Measurements from ENCODE around the gene PUS7.

Gene PUS7

GRCh38 chr7:105496521-105496920 lies 25.6 kb downstream of the PUS7 start:
- Histone ChIP-seq H3K9me3 (ENCODE audit: control insufficient read depth, insufficient read depth, low read depth, low read length) (no peaks in the 10 kb centered on the region), H3K27me3 (ENCODE audit: control insufficient read depth, insufficient read depth, low read length) (no peaks in the 10 kb centered on the region), H3K9ac (ENCODE audit: low read length) (no peak overlapping the region), H3K4me3 (ENCODE audit: low read depth, low read length) (no peak overlapping the region), H3K27ac (ENCODE audit: low read depth, low read length) (peak overlapping the region; percentile 15; the same call in 1 of the 2 replicates), H3K4me1 (ENCODE audit: control insufficient read depth, insufficient read depth, low read length) (no peaks in the 10 kb centered on the region), H3K36me3 (ENCODE audit: control insufficient read depth, insufficient read depth, low read length) (peaks cover 61% of the 10 kb centered on the region)

GRCh38 chr7:105493923-105494315 lies 28.2 kb downstream of the PUS7 start:
- Histone ChIP-seq H3K9me3 (ENCODE audit: control insufficient read depth, insufficient read depth, low read depth, low read length) (no peaks in the 10 kb centered on the region), H3K4me1 (ENCODE audit: control insufficient read depth, insufficient read depth, low read length) (no peaks in the 10 kb centered on the region), H3K27me3 (ENCODE audit: control insufficient read depth, insufficient read depth, low read length) (no peaks in the 10 kb centered on the region), H3K36me3 (ENCODE audit: control insufficient read depth, insufficient read depth, low read length) (peaks cover 42% of the 10 kb centered on the region), H3K9ac (ENCODE audit: low read length) (no peak overlapping the region), H3K4me3 (ENCODE audit: low read depth, low read length) (no peak overlapping the region), H3K27ac (ENCODE audit: low read depth, low read length) (no peak overlapping the region)

GRCh38 chr7:105493196-105493922 lies 28.7 kb downstream of the PUS7 start:
- Histone ChIP-seq H3K27ac (ENCODE audit: low read depth, low read length) (no peak overlapping the region), H3K4me3 (ENCODE audit: low read depth, low read length) (no peak overlapping the region), H3K9ac (ENCODE audit: low read length) (no peak overlapping the region), H3K27me3 (ENCODE audit: control insufficient read depth, insufficient read depth, low read length) (no peaks in the 10 kb centered on the region), H3K9me3 (ENCODE audit: control insufficient read depth, insufficient read depth, low read depth, low read length) (no peaks in the 10 kb centered on the region), H3K36me3 (ENCODE audit: control insufficient read depth, insufficient read depth, low read length) (peaks cover 40% of the 10 kb centered on the region), H3K4me1 (ENCODE audit: control insufficient read depth, insufficient read depth, low read length) (no peaks in the 10 kb centered on the region)

- no peak overlapping the region for H3K9ac ChIP-seq (ENCODE audit: low read length)
- H3K36me3 ChIP-seq (ENCODE audit: control insufficient read depth, insufficient read depth, low read length): peaks cover 39% of the 10 kb centered on the region
- H3K27ac ChIP-seq (ENCODE audit: low read depth, low read length): no peak overlapping the region
- H3K9me3 ChIP-seq (ENCODE audit: control insufficient read depth, insufficient read depth, low read depth, low read length): no peaks in the 10 kb centered on the region
- H3K4me3 ChIP-seq (ENCODE audit: low read depth, low read length): no peak overlapping the region
- H3K4me1 ChIP-seq (ENCODE audit: control insufficient read depth, insufficient read depth, low read length): no peaks in the 10 kb centered on the region
- no peaks in the 10 kb centered on the region for H3K27me3 ChIP-seq (ENCODE audit: control insufficient read depth, insufficient read depth, low read length)
These were observed 32.7 kb downstream of the PUS7 start for GRCh38 chr7:105489409-105489808.

- Histone ChIP-seq H3K9me3 (ENCODE audit: control insufficient read depth, insufficient read depth, low read depth, low read length) (no peaks in the 10 kb centered on the region), H3K27me3 (ENCODE audit: control insufficient read depth, insufficient read depth, low read length) (no peaks in the 10 kb centered on the region), H3K27ac (ENCODE audit: low read depth, low read length) (no peak overlapping the region), H3K4me3 (ENCODE audit: low read depth, low read length) (no peak overlapping the region), H3K36me3 (ENCODE audit: control insufficient read depth, insufficient read depth, low read length) (peaks cover 39% of the 10 kb centered on the region), H3K9ac (ENCODE audit: low read length) (no peak overlapping the region), H3K4me1 (ENCODE audit: control insufficient read depth, insufficient read depth, low read length) (no peaks in the 10 kb centered on the region)
These were observed 34.2 kb downstream of the PUS7 start for GRCh38 chr7:105487579-105488571.

- Histone ChIP-seq H3K27ac (ENCODE audit: low read depth, low read length) (no peak overlapping the region), H3K36me3 (ENCODE audit: control insufficient read depth, insufficient read depth, low read length) (peaks cover 55% of the 10 kb centered on the region), H3K4me3 (ENCODE audit: low read depth, low read length) (no peak overlapping the region), H3K4me1 (ENCODE audit: control insufficient read depth, insufficient read depth, low read length) (no peaks in the 10 kb centered on the region), H3K9me3 (ENCODE audit: control insufficient read depth, insufficient read depth, low read depth, low read length) (no peaks in the 10 kb centered on the region), H3K27me3 (ENCODE audit: control insufficient read depth, insufficient read depth, low read length) (no peaks in the 10 kb centered on the region), H3K9ac (ENCODE audit: low read length) (no peak overlapping the region)
These were observed 41.1 kb downstream of the PUS7 start for GRCh38 chr7:105480931-105481330.

- Histone ChIP-seq H3K36me3 (ENCODE audit: control insufficient read depth, insufficient read depth, low read length) (peaks cover 49% of the 10 kb centered on the region), H3K27ac (ENCODE audit: low read depth, low read length) (no peak overlapping the region), H3K4me3 (ENCODE audit: low read depth, low read length) (no peak overlapping the region), H3K4me1 (ENCODE audit: control insufficient read depth, insufficient read depth, low read length) (no peaks in the 10 kb centered on the region), H3K9me3 (ENCODE audit: control insufficient read depth, insufficient read depth, low read depth, low read length) (no peaks in the 10 kb centered on the region), H3K9ac (ENCODE audit: low read length) (no peak overlapping the region), H3K27me3 (ENCODE audit: control insufficient read depth, insufficient read depth, low read length) (no peaks in the 10 kb centered on the region)
These were observed 43.5 kb downstream of the PUS7 start for GRCh38 chr7:105478606-105479005.

- H3K9ac ChIP-seq (ENCODE audit: low read length): no peak overlapping the region
These were observed 44.2 kb downstream of the PUS7 start for GRCh38 chr7:105477908-105478307.

GRCh38 chr7:105474045-105474444 lies 48.0 kb downstream of the PUS7 start:
- H3K4me3 ChIP-seq (ENCODE audit: low read depth, low read length): no peak overlapping the region
- no peak overlapping the region for H3K9ac ChIP-seq (ENCODE audit: low read length)
- no peaks in the 10 kb centered on the region for H3K4me1 ChIP-seq (ENCODE audit: control insufficient read depth, insufficient read depth, low read length)
- H3K27me3 ChIP-seq (ENCODE audit: control insufficient read depth, insufficient read depth, low read length): no peaks in the 10 kb centered on the region
- no peak overlapping the region for H3K27ac ChIP-seq (ENCODE audit: low read depth, low read length)
- no peaks in the 10 kb centered on the region for H3K9me3 ChIP-seq (ENCODE audit: control insufficient read depth, insufficient read depth, low read depth, low read length)
- peaks cover 33% of the 10 kb centered on the region for H3K36me3 ChIP-seq (ENCODE audit: control insufficient read depth, insufficient read depth, low read length)

More at GRCh38 chr7:105477908-105478307, 44.2 kb downstream of the PUS7 start:
- H3K4me3 ChIP-seq (ENCODE audit: low read depth, low read length): no peak overlapping the region
- no peaks in the 10 kb centered on the region for H3K27me3 ChIP-seq (ENCODE audit: control insufficient read depth, insufficient read depth, low read length)
- H3K4me1 ChIP-seq (ENCODE audit: control insufficient read depth, insufficient read depth, low read length): no peaks in the 10 kb centered on the region
- H3K27ac ChIP-seq (ENCODE audit: low read depth, low read length): no peak overlapping the region
- no peaks in the 10 kb centered on the region for H3K9me3 ChIP-seq (ENCODE audit: control insufficient read depth, insufficient read depth, low read depth, low read length)
- peaks cover 49% of the 10 kb centered on the region for H3K36me3 ChIP-seq (ENCODE audit: control insufficient read depth, insufficient read depth, low read length)

GRCh38 chr7:105473163-105473562 lies 48.9 kb downstream of the PUS7 start:
- Histone ChIP-seq H3K27me3 (ENCODE audit: control insufficient read depth, insufficient read depth, low read length) (no peaks in the 10 kb centered on the region), H3K9me3 (ENCODE audit: control insufficient read depth, insufficient read depth, low read depth, low read length) (no peaks in the 10 kb centered on the region), H3K4me3 (ENCODE audit: low read depth, low read length) (no peak overlapping the region), H3K9ac (ENCODE audit: low read length) (no peak overlapping the region), H3K4me1 (ENCODE audit: control insufficient read depth, insufficient read depth, low read length) (no peaks in the 10 kb centered on the region), H3K36me3 (ENCODE audit: control insufficient read depth, insufficient read depth, low read length) (peaks cover 31% of the 10 kb centered on the region), H3K27ac (ENCODE audit: low read depth, low read length) (no peak overlapping the region)

- Histone ChIP-seq H3K27ac (ENCODE audit: low read depth, low read length) (no peak overlapping the region), H3K36me3 (ENCODE audit: control insufficient read depth, insufficient read depth, low read length) (peaks cover 33% of the 10 kb centered on the region), H3K27me3 (ENCODE audit: control insufficient read depth, insufficient read depth, low read length) (no peaks in the 10 kb centered on the region), H3K9ac (ENCODE audit: low read length) (no peak overlapping the region), H3K9me3 (ENCODE audit: control insufficient read depth, insufficient read depth, low read depth, low read length) (no peaks in the 10 kb centered on the region), H3K4me3 (ENCODE audit: low read depth, low read length) (no peak overlapping the region), H3K4me1 (ENCODE audit: control insufficient read depth, insufficient read depth, low read length) (no peaks in the 10 kb centered on the region)
These were observed 51.2 kb downstream of the PUS7 start for GRCh38 chr7:105470846-105471245.

All from HUES6 (cell line).